ENCODE results near the gene TBC1D22A. TPM values are rescaled to one million over a fixed set of nuclear protein-coding genes. Genes with fewer than 3 reads are reported as not detected.

The TBC1D22A gene
- total RNA-seq, 2 donors from 2014 or later, result 11.5 to 15.4 TPM

GRCh38 chr22:47190957-47191670, 428.7 kb downstream of the TBC1D22A start:
- Histone ChIP-seq H3K27ac (no peak overlapping the region), H3K36me3 (no peaks in the 10 kb centered on the region), H3K4me3 (no peak overlapping the region), H3K9me3 (peaks cover 0 to 6% of the 10 kb centered on the region in 2 donors), H3K27me3 (no peaks in the 10 kb centered on the region), H3K4me1 (no peaks in the 10 kb centered on the region)
- no peak for DNase-seq (ENCODE audit: low spot score)
- no peak for TF ChIP-seq CTCF (IDR thresholded peaks at IDR 0.05)

GRCh38 chr22:47191671-47192650, 429.5 kb downstream of the TBC1D22A start:
- Histone ChIP-seq H3K36me3 (no peaks in the 10 kb centered on the region), H3K27me3 (no peaks in the 10 kb centered on the region), H3K4me1 (no peaks in the 10 kb centered on the region), H3K4me3 (no peak overlapping the region), H3K9me3 (no peaks in the 10 kb centered on the region), H3K27ac (no peak overlapping the region)
- no peak for TF ChIP-seq CTCF (IDR thresholded peaks at IDR 0.05)
- no peak for DNase-seq (ENCODE audit: low spot score)

- Histone ChIP-seq H3K9me3 (no peaks in the 10 kb centered on the region), H3K4me1 (no peaks in the 10 kb centered on the region), H3K27me3 (no peaks in the 10 kb centered on the region), H3K4me3 (no peak overlapping the region), H3K27ac (no peak overlapping the region), H3K36me3 (no peaks in the 10 kb centered on the region)
- TF ChIP-seq CTCF (IDR thresholded peaks at IDR 0.05), result no peak
- peak; percentile 50 for DNase-seq (ENCODE audit: low spot score)
Measured at GRCh38 chr22:47192651-47193437, 430.4 kb downstream of the TBC1D22A start.

- DNase-seq (ENCODE audit: low spot score), result peak; percentile 43
- Histone ChIP-seq H3K27me3 (no peaks in the 10 kb centered on the region), H3K36me3 (no peaks in the 10 kb centered on the region), H3K4me1 (no peaks in the 10 kb centered on the region), H3K27ac (no peak overlapping the region), H3K4me3 (no peak overlapping the region), H3K9me3 (no peaks in the 10 kb centered on the region)
- no peak for TF ChIP-seq CTCF (IDR thresholded peaks at IDR 0.05)
Measured at GRCh38 chr22:47193606-47194329, 431.3 kb downstream of the TBC1D22A start.

Data from right atrium auricular region (tissue), 2 donors.